Subcutaneous adipose tissue (tissue), 4 donors: ENCODE results near the gene PACS1. TPM values are rescaled to one million over a fixed set of nuclear protein-coding genes. Genes with fewer than 3 reads are reported as not detected.

Source experiments
- total RNA-seq, 4 donors: library from RNA; depleted of rRNA; stranded (reverse); fragments of >200 nt; gene quantifications; one replicate each; pipeline ENCODE4 v1.1.0, GENCODE V29; 2016
- TF ChIP-seq, protein P1 (sequence below): fragments of 450-650 bp; IDR thresholded peaks from one replicate; pipeline ENCODE4 v1.5.1; 2016; ENCODE audit warnings: low read depth, mild to moderate bottlenecking, control low read depth, antibody characterized with exemption, moderate library complexity

Gene PACS1
- total RNA-seq, 4 donors from 2014 or later, result 38.3 to 75.7 (median 41.0) TPM

GRCh38 chr11:66072081-66072480, 2.0 kb downstream of the PACS1 start:
- TF ChIP-seq, protein P1, sequence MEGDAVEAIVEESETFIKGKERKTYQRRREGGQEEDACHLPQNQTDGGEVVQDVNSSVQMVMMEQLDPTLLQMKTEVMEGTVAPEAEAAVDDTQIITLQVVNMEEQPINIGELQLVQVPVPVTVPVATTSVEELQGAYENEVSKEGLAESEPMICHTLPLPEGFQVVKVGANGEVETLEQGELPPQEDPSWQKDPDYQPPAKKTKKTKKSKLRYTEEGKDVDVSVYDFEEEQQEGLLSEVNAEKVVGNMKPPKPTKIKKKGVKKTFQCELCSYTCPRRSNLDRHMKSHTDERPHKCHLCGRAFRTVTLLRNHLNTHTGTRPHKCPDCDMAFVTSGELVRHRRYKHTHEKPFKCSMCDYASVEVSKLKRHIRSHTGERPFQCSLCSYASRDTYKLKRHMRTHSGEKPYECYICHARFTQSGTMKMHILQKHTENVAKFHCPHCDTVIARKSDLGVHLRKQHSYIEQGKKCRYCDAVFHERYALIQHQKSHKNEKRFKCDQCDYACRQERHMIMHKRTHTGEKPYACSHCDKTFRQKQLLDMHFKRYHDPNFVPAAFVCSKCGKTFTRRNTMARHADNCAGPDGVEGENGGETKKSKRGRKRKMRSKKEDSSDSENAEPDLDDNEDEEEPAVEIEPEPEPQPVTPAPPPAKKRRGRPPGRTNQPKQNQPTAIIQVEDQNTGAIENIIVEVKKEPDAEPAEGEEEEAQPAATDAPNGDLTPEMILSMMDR, result no peak

GRCh38 chr11:66072518-66072917, 2.4 kb downstream of the PACS1 start:
- TF ChIP-seq, protein P1, result no peak

GRCh38 chr11:66073669-66074068, 3.6 kb downstream of the PACS1 start:
- TF ChIP-seq, protein P1, result no peak

DNA sequence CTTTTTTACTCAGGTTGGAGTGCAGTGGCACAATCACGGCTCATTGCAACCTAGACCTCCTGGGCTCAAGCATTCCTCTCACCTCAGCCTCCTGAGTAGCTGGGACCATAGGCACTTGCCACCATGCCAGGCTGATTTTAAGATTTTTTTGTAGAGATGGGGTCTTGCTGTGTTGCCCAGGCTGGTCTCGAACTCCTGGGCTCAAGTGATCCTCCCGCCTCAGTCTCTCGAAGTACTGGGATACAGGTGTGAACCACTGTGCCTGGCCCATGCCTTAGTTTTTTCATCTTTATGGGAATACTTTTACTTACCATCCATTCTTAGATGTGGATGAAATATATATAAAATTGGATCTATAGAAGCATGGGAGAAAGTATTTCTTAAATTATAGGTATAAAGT, 5.2 kb downstream of the PACS1 start:
- TF ChIP-seq, protein P1, result no peak

DNA sequence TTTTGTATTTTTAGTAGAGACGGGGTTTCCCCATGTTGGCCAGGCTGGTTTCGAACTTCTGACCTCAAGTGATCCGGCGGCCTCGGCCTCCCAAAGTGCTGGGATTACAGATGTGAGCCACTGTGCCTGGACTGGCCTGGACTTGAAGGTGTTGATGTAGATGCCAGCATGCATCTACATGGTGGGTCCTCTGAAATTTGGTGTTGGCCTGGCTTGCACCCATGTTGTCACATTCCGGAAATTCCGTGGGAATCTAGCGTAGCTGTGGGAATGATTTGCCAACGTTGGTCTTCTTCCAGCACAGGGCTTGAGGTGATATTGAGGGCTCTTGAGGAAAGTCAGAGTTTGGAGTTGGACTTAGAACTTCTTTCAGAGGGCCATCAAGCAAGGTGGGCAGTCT, 6.5 kb downstream of the PACS1 start:
- TF ChIP-seq, protein P1, result no peak

DNA sequence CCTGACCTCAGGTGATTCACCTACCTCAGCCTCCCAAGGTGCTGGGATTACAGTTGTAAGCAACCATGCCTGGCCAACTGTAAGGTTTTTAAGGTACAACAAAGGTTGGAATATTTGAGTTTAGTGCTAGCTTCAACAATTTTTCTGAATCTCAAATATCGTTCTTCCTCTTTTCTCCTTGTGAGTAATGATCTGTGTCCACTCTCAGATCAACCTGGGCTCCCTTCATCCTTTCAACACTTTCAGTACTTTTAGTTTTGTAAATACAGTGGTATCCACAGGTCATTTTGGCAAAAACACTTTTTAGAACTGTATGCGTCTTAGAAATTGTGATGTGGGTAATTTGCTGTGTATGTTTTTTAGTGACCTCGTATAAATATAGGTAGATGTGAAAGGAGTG, 7.9 kb downstream of the PACS1 start:
- TF ChIP-seq, protein P1, result no peak

GRCh38 chr11:66080055-66080817, 10.2 kb downstream of the PACS1 start:
- TF ChIP-seq, protein P1, result no peak
